ENCODE data around the gene CLASP2.
"Not testable (repeated sequence)": the region's sequence is repeated elsewhere in the genome, so short reads cannot be mapped to it uniquely, and the experiment has no call there.

The CLASP2 gene

DNA sequence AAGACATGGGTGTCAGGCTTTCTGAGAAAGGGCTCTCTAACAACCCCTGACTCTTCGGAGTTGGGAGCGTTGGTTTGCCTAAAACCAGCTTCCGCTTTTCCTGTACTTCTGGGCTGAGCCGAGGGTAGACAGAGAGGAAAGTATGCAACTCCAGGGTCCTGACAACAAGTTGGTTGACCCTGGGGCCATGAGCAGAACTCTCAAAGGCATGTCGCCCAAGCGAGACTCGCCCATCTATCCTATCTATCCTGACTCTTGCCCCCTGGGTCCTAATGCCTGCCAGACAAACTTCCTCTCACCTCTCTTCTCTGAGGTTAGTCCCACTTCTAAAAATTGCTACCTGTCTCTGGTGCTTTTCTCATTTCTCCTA is 270.8 kb downstream of the CLASP2 start:
- DNase-seq = not testable (repeated sequence)
